Dermis lymphatic vessel endothelial cell (primary cell): Measurements from ENCODE around the gene HIPK2. TPM values are rescaled to one million over a fixed set of nuclear protein-coding genes. Genes with fewer than 3 reads are reported as not detected.

Source experiments
- total RNA-seq: library from RNA; depleted of rRNA; stranded (reverse); fragments of >200 nt; gene quantifications from 2 replicates; pipeline ENCODE4 v1.2.1, GENCODE V29; 2014

The HIPK2 gene
- total RNA-seq: 8.9 and 14.2 TPM in 2 replicates

GRCh38 chr7:139777948-139778841 lies at the start of gene HIPK2:
HIPK2 (minus strand) TSS chr7:139777998; CDS start chr7:139777623, 375 bp downstream.

GRCh38 chr7:139523199-139523941 lies 254.4 kb downstream of the HIPK2 start, which contains the start of gene CLEC2L:
CLEC2L (plus strand) TSS chr7:139523685; CDS start chr7:139523928, 243 bp downstream.

Other genes with a start within 250 kb of the HIPK2 start
- 0.69 and 0.87 TPM in 2 replicates for gene TBXAS1, start 51.3 kb upstream of the HIPK2 start, total RNA-seq